Esophagus (tissue), 2 donors: Measurements from ENCODE around the gene RASSF1. TPM values are rescaled to one million over a fixed set of nuclear protein-coding genes. Genes with fewer than 3 reads are reported as not detected.
A peak's percentile ranks its signal among the peaks of the same experiment; 100 is the strongest.
"Not testable (repeated sequence)": the region's sequence is repeated elsewhere in the genome, so short reads cannot be mapped to it uniquely, and the experiment has no call there.

Source experiments
- H3K27ac ChIP-seq, 2 donors: one replicate each; pipeline ENCODE4 v1.5.1; 2013; ENCODE audit warnings: low read depth in 2 of 2, mild to moderate bottlenecking in 2 of 2, inconsistent platforms in 1 of 2, low read length in 1 of 2, moderate library complexity in 1 of 2
- H3K27me3 ChIP-seq, 2 donors: one replicate each; pipeline ENCODE4 v1.6.1; 2013; ENCODE audit warnings: low read length in 2 of 2, control low read depth in 1 of 2, mild to moderate bottlenecking in 1 of 2; ENCODE audit not compliant: insufficient read depth in 2 of 2, control insufficient read depth in 1 of 2
- H3K36me3 ChIP-seq, 2 donors: one replicate each; pipeline ENCODE4 v1.6.1; 2013; ENCODE audit warnings: low read length in 1 of 2; ENCODE audit not compliant: control insufficient read depth in 2 of 2, insufficient read depth in 2 of 2
- H3K4me1 ChIP-seq, 2 donors: one replicate each; pipeline ENCODE4 v1.6.1; 2013; ENCODE audit warnings: low read length in 1 of 2; ENCODE audit not compliant: control insufficient read depth in 2 of 2, insufficient read depth in 2 of 2
- H3K4me3 ChIP-seq, 2 donors: one replicate each; pipeline ENCODE4 v1.5.1; 2013; ENCODE audit warnings: low read length in 2 of 2, mild to moderate bottlenecking in 2 of 2, low read depth in 1 of 2, moderate library complexity in 1 of 2
- H3K9me3 ChIP-seq, 2 donors: one replicate each; pipeline ENCODE4 v1.6.1; 2013; ENCODE audit warnings: mild to moderate bottlenecking in 2 of 2, low read depth in 1 of 2, low read length in 1 of 2, moderate library complexity in 1 of 2; ENCODE audit not compliant: control insufficient read depth in 2 of 2, insufficient read depth in 1 of 2
- WGBS, 2 donors: extraction: QIAGEN DNeasy Blood & Tissue Kit; methylation state at CpG; one replicate each; pipeline ENCODE4 v1.1.7; 2013; 5-methylcytosine and 5-hydroxymethylcytosine counted together
- polyA plus RNA-seq, 2 donors: library from polyadenylated mRNA; stranded (reverse); fragments of 200-250 nt; gene quantifications; one replicate each; pipeline ENCODE4 v1.2.3, GENCODE V29; 2013
- donor health status: healthy with polysubstance abuse.
- donor health status: Bipolar disorder and iron deficiency.

Gene RASSF1
- polyA plus RNA-seq, 2 donors, result 15.0 to 20.3 TPM

DNA sequence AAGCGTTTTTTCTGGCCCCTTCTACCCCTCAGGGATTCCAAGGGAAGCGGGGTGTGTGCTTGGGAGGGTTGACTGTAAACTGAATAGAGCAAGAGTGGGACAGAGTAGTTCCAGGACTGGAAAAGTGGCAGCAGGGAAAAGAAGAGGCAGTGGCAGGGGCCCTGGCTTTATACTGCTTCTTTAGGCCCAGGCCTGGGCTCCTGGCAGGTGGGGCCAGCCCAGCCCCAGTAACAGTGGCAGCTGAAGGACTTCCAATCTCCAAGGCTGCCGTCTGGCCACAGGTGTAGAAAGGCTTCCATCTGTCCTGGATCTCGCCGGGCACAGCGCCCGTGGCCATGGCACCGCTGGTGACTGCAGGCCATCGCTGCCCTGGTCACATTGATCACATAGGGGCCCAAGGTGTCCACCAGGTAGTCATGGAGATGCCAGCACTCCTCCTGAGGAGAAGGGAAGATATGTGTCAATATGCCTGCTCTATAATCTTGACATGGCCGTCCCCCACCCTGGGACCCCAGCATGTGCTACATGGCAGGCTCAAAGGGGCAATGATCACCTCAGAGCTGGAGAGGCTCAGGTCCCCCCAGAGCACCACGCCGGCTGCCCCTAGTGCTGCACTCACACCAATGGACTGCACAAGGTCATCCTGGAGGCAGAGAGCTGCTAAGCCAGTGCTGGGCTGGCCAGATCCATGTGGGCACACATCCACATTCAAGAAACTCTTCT, 47.4 kb downstream of the RASSF1 start:
- Histone ChIP-seq H3K9me3 (no peaks in the 10 kb centered on the region), H3K27ac (peak overlapping the region; percentile 85 to 92), H3K27me3 (no peaks in the 10 kb centered on the region), H3K36me3 (peaks cover 14 to 26% of the 10 kb centered on the region in 2 donors), H3K4me1 (peaks cover 2 to 18% of the 10 kb centered on the region in 2 donors), H3K4me3 (no peak overlapping the region)
- 71 to 77% methylated on average over 12 of the region's 12 CpGs for WGBS, 2 donors

DNA sequence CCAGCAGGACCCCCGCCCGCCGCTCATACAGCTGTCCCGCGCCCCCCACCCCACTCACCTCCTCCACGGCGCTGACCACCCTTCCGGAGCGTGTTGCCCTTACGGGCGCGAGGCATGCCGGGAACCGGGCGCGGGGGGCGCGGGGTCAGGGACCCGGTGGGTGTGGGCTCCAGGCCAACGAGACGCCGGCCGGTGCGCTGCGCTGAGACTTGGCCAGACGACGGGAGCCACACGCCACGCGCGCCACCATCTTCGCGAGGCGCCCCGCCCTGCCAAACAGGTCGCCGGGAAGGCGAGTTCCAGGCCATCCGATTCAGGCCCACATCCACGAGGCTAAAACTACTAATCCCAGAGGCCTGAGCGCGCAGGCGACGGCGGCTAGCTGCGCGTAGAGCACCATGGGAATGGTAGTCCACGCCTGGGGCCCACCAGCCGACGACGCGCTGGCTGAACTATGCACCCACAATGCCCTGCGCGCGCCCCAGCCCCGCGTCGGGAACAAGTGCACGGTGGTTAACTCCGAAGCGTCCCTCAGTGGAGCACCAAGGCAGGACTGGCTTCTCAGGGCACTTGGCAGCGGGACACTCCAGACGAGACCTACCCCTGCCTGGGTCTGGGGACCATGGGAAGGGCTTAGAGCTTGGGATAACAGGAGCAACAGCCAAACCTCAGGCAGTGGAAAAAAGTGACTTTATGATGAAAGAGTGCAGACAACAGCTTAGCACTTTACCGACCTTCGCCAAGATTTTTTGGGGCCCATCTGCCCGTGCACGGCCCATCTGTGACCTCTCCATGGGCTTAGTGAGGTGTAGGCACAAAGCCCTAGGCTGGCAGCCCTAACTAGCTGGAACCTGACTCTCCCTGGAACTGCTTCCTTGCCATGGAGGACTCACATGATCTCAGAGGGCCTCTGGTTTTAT, 48.2 kb downstream of the RASSF1 start, which contains the start of gene IFRD2:
TSS of gene IFRD2 (minus strand) at position 271 of the 920 bp plus-strand sequence. CDS start at position 116, 155 bp downstream.
- H3K27me3 ChIP-seq, result no peaks in the 10 kb centered on the region
- WGBS, 2 donors, result 1% methylated on average over 66 to 67 of the region's 67 CpGs
- H3K36me3 ChIP-seq, result peaks cover 14 to 32% of the 10 kb centered on the region in 2 donors
- H3K27ac ChIP-seq, result peak within 1 kb of the TSS; percentile 85 to 92
- H3K4me3 ChIP-seq, result peak within 1 kb of the TSS; percentile 88 to 95
- H3K4me1 ChIP-seq, result peaks cover 2 to 18% of the 10 kb centered on the region in 2 donors
- no peaks in the 10 kb centered on the region for H3K9me3 ChIP-seq

DNA sequence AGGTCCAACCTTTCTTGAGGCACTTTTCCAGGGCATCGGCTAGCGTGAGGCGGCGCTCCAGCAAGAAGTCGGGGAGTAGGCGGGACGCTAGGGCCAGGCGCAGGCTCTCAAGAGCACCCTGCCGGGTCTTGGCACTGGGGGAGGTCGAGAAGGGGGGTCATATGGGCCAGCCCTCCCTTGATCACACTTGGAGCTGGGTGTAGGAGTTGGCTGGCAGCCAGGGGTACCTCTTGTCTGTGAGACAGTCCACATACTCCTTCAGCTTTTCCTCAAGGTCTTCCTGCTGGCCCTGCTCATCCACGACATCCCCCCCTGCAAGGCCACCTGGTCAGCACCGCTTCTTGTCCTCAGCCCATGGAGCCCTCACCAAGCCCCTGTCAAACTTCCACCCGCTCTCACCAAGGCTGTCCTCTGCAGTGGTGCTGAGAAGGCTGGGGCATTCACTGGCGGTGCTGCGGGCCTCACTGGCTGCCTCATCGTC, 50.4 kb downstream of the RASSF1 start:
- Histone ChIP-seq H3K4me3 (no peak overlapping the region), H3K27ac (no peak overlapping the region), H3K36me3 (peaks cover 19 to 37% of the 10 kb centered on the region in 2 donors), H3K4me1 (peaks cover 2 to 18% of the 10 kb centered on the region in 2 donors), H3K9me3 (no peaks in the 10 kb centered on the region), H3K27me3 (no peaks in the 10 kb centered on the region)
- 85 to 91% methylated on average over 16 of the region's 16 CpGs for WGBS, 2 donors

DNA sequence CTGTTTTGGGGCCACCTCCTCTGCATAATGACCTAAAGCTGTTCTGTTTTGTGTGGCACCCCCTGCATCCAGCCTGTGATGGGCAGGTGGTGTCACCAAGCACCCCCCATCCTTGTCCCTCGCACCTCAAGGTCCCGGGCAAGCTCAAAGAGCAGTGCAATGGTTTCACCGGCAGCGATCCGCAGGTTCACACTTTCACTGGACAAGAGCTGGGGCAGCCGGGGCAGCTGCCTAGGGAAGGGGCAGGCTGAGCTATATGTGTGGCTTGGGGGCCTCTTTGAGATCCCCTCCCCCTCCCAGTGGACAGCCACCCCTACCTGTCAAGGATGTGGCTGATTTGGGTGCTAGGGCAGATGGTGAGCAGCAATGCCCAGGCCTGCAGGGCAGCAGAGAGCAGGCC, 51.5 kb downstream of the RASSF1 start:
- Histone ChIP-seq H3K4me1 (peaks cover 2 to 18% of the 10 kb centered on the region in 2 donors), H3K27me3 (no peaks in the 10 kb centered on the region), H3K4me3 (no peak overlapping the region), H3K36me3 (peaks cover 19 to 37% of the 10 kb centered on the region in 2 donors), H3K27ac (no peak overlapping the region), H3K9me3 (no peaks in the 10 kb centered on the region)
- WGBS, 2 donors, result 97% methylated on average over 6 of the region's 6 CpGs

DNA sequence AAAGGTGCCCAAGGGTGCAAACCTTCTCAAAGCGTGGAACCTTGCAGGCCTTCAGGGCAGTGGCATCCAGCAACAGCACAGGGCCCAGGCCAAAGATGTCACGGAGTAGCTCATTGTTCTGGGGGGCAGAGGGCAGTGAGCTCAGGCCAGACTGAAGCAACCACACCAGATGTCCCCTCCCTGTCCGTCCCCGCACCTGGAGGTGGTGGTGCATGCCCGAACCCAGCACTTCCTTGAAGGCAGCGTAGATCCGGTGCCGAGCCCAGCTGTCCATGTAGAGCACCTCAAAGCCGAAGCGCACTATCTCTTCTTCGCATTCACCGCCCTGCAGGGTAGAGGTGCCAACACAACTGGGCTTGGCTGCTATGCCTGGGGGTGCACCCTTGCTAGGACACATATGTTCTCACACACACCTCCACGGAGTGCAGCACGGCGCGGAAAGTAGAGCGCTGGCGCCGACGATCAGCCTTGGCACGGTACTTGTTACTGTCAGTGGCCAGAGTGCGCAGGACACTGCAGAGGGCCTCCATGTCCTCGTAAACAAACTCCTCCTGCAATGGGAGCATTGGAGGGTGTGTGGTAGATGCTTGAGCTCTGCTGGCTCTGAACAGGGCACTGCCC, 52.1 kb downstream of the RASSF1 start:
- Histone ChIP-seq H3K36me3 (peaks cover 19 to 37% of the 10 kb centered on the region in 2 donors), H3K27me3 (no peaks in the 10 kb centered on the region), H3K27ac (no peak overlapping the region), H3K4me1 (peaks cover 2 to 18% of the 10 kb centered on the region in 2 donors), H3K9me3 (no peaks in the 10 kb centered on the region), H3K4me3 (no peak overlapping the region)
- 89 to 91% methylated on average over 23 of the region's 23 CpGs for WGBS, 2 donors

DNA sequence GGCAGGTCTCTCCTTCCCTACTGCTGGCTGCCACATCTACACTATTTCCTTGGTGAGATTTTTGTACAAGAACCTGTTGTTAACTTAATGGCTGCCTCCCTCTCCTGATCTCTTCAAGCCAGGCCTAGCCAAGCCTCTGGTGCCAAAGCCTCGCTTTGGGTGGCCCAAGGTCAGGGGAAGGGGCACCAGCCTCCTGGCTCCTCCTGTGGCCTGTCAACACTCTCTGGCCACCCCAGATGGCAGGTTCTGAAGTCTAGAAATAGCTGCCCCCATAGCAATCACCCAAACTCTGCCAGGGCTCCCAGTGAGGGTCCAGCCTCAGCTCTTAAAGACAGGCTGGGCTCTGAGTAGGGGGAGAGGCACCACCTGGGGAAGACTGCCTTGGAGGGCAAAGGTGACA, 53.4 kb downstream of the RASSF1 start:
- Histone ChIP-seq H3K27ac (no peak overlapping the region), H3K36me3 (peaks cover 19 to 37% of the 10 kb centered on the region in 2 donors), H3K9me3 (no peaks in the 10 kb centered on the region), H3K27me3 (no peaks in the 10 kb centered on the region), H3K4me3 (no peak overlapping the region), H3K4me1 (peaks cover 2 to 7% of the 10 kb centered on the region in 2 donors)
- 80 to 93% methylated on average over 1 of the region's 1 CpG for WGBS, 2 donors

DNA sequence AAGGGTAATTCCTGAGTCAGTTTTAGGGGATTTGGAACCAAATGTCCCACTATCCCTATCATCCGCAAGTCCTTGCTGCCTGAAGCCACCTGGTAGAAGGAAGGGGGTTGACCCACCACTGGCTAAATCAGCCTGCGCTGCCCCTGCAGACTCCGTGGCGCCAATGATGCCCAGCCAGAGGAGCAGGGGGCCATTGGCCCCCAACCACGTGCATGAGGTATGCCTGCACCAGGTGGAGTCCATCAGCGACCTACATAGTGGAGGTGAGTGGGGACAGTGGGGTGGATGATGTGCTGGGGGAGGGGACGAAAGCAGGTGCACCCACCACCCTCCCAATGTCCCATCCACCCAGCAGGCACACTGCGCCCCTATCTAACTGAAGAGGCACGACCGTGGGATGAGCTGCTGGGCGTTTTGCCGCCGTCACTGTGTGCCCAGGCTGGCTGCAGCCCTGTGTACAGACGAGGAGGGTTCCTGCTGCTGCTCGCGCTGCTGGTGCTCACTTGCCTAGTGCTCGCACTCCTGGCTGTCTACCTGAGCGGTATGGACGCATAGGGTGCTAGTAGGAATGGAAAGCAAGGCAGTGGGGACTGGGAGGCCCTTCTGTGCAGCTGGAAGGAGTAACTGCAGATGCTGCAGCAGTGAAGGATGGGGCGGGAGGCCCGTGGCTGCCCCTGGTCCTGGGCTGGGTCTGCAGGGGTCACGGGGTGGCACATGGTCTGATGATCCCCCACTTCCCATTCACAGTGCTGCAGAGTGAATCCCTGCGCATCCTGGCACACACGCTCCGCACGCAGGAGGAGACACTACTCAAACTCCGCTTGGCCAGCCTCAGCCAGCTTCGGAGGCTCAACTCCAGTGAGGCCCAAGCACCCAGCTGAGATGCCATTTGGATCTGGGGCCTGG, 54.1 kb downstream of the RASSF1 start:
- 85 to 87% methylated on average over 28 of the region's 28 CpGs for WGBS, 2 donors
- Histone ChIP-seq H3K9me3 (no peaks in the 10 kb centered on the region), H3K27me3 (no peaks in the 10 kb centered on the region), H3K4me1 (peaks cover 2 to 4% of the 10 kb centered on the region in 2 donors), H3K27ac (no peak overlapping the region), H3K36me3 (peaks cover 19 to 37% of the 10 kb centered on the region in 2 donors), H3K4me3 (no peak overlapping the region)

DNA sequence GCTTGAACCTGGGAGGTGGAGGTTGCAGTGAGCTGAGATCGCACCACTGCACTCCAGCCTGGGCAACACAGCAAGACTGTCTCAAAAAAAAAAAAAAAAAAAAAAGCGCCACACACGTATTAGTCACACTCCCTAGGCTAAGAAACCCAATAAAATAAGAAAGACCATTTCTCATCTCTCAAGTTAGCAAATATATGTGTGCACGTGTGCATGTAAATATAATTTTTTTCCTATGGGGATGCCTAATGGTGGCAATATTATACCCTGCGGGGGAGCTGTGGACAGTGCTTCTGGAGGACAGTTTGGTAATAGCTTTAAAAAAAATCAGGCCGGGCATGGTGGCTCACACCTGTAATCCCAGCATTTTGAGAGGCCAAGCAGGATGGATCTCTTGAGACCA, 56.5 kb downstream of the RASSF1 start:
- 79 to 82% methylated on average over 6 of the region's 6 CpGs for WGBS, 2 donors
- H3K27ac ChIP-seq, H3K27me3 ChIP-seq, H3K4me1 ChIP-seq, H3K9me3 ChIP-seq, H3K4me3 ChIP-seq: not testable (repeated sequence)
- peaks cover 11 to 24% of the 10 kb centered on the region in 2 donors for H3K36me3 ChIP-seq
